NCI-H1436 treated with DMSO at 0.1 percent for 48 hours (cell line): Measurements from ENCODE around the gene AFF2.

Experiments
- DNase-seq: peaks from one replicate; lab custom pipeline; 2025; lab: John Stamatoyannopoulos, UW

AFF2 gene

DNA sequence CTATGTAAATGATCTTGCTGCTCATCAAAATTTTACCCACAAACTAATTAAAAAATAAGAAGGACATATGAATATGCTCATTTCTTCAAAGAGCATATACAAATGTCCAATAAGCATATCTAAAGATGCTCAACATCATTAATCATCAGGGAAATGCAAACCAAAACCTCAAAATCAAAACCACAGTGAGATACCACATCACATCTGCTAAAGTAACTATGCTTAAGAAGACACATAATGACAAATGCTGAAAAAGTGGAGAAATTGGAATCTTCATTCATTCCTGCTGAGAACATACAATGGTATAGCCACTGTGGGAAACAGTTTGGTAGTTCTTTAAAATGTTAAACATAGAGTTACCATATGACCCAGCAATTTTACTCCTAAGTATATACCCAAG is 81.9 kb downstream of the AFF2 start:
- DNase-seq: no peak

- DNase-seq: no peak
Measured at GRCh38 chrX:148588649-148589310, 88.4 kb downstream of the AFF2 start.

- DNase-seq: no peak
Measured at GRCh38 chrX:148592595-148592994, 92.2 kb downstream of the AFF2 start.

GRCh38 chrX:148593146-148593545 is 92.7 kb downstream of the AFF2 start:
- no peak for DNase-seq

- no peak for DNase-seq
Measured at GRCh38 chrX:148593987-148594386, 93.6 kb downstream of the AFF2 start.

- no peak for DNase-seq
Measured at GRCh38 chrX:148599404-148599803, 99.0 kb downstream of the AFF2 start.

- no peak for DNase-seq
Measured at GRCh38 chrX:148600131-148600530, 99.7 kb downstream of the AFF2 start.

GRCh38 chrX:148600581-148600980 is 100.2 kb downstream of the AFF2 start:
- DNase-seq: no peak

- no peak for DNase-seq
Measured at GRCh38 chrX:148601034-148601433, 100.6 kb downstream of the AFF2 start.

DNA sequence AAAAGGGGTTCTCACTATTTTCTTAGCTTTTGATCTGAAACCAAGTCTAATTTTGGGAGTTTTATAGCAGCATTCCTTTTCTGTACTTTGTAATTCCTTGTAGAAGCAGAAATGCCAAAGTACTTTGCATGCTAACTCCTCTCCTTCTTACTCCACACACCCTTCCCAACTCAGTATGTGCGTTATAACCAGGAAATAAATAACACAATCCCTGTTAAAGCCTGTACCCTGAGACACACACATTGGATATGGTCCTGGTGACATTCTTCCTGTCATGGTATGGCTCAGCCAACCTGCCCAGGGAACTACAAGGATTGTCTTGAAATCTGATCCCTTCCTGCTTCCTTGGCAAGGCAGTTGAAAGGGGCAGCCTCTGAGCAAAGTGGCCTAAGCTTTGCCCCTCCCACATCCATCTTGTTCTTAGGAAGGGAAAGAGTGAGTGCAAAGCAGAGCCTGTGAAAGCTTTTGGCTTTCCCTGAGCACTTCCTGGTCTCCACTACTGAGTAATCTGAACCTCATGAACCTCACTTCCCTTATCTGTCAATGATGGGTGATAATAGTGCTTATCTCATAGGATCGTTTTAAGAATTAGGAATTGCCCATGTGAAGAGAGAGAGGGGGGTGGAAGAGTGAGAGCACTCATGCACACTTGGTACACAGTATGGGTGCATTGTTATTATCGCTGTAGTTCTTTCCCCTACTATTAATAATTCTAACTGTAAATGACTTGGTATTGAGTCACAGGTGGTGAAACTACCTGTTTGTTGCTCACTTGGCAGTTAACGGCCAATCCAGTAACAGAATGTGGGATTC is 109.3 kb downstream of the AFF2 start:
- DNase-seq: no peak

DNA sequence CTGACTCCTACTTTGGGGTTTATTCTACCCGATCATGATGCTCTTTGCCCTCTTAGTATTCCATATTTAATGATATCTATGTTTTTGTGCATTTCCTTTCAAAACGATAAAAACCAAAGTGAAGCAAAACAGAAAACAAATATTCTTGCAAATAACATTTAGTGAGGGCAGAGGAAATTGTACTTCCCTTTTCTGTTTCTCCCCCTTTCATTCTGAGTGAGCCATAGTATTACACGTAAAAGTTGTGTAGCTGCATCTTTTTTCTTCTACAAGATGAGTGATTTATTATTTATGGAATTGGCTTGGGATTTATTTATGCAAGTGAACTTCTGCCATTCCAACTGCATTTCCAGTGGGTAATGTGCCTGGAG is 109.9 kb downstream of the AFF2 start:
- DNase-seq: no peak

DNA sequence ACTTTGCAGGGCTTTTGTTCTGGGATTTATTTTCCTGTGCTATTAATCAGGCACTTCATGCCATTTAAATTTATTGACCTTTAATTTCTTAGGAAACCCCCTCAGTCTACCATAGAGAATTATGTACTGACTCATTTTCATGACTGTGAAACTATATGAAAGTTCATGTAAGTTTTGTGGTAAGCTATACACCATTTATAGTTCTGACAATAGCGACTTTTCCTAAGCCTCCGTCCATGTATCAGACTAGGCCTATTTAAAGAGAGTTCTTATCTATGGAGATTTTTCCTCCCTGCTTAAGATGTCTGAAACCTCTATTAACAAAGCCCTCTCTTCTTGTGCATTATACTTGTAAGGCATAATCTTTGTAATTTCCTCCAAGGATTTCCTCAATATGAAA is 111.6 kb downstream of the AFF2 start:
- no peak for DNase-seq

DNA sequence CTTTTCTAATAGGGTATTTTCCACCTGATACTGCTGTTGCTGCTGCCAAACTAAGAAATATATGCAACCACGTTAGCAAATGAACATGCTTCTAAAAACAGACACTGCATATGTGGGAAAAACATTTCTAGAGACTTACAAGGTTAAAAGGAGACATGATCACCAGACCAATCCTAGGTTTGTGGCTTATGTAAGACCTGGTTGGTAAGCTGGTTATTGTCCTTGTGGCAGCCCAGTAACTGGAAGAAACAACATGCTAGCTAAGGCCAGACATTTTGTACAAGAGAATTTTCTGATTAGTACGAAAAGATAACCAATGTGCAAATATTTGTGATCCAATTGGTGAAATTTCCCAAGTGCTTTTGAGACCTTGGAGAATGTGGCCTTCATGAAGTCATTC is 112.0 kb downstream of the AFF2 start:
- DNase-seq: no peak

- no peak for DNase-seq
Measured at GRCh38 chrX:148613636-148614035, 113.2 kb downstream of the AFF2 start.

GRCh38 chrX:148615491-148615890 is 115.1 kb downstream of the AFF2 start:
- DNase-seq: no peak

GRCh38 chrX:148618470-148619445 is 118.3 kb downstream of the AFF2 start:
- no peak for DNase-seq

GRCh38 chrX:148620023-148620422 is 119.6 kb downstream of the AFF2 start:
- no peak for DNase-seq

DNA sequence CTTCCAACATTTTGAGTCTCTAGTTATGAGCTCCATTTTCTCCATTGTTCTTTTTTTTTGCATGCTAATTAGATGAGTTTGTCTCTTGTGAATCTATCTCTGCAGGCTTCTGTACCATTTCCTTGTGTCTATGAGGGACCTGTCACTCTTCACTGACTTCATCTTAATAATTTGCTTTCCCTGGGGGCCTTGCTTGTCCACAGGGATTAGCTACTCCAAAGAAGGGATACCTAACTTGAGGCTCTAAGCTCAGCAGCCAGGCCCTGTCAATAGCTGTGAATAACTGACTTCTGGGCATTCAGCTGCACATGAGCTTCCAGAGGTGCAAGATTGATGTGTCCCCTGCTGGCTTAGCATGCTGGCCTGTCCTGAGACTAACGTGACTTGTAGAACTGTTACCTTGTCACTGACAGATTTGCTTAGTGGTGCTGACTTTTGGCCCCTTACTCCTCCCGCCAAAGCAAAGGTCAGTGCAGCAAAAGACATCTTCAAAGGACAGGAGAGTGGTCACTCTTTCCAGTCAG is 124.6 kb downstream of the AFF2 start:
- no peak for DNase-seq

DNA sequence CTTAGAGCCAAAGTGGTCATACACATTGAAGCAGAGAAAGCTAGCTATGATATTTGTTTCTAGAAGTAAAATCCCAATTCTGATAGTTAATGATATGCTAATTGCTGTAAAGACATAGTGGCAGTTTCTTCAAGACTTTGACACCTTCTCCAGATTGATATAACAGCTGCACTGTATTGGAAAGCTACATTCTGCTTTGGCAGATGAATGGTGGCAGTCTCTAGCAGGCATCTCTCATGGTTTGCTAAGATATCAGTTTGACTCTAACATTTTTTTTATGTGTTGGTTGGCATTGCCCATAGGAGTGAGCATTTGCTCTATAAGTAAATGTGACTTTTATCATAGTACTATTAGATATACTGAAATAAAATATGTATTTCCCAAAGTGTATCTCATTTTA is 128.2 kb downstream of the AFF2 start:
- no peak for DNase-seq

- DNase-seq: no peak
Measured at GRCh38 chrX:148629434-148629833, 129.0 kb downstream of the AFF2 start.

GRCh38 chrX:148632444-148632843 is 132.0 kb downstream of the AFF2 start:
- DNase-seq: no peak

- no peak for DNase-seq
Measured at GRCh38 chrX:148633218-148633908, 132.9 kb downstream of the AFF2 start.
